MCF 10A (cell line): Measurements from ENCODE around the gene DPH3. TPM values are rescaled to one million over a fixed set of nuclear protein-coding genes. Genes with fewer than 3 reads are reported as not detected.

Experiments used
- BruUV-seq: library from RNA; stranded (reverse); fragments of 400-500 nt; replicated peaks from 2 replicates; lab custom pipeline; 2021; lab: Mats Ljungman, UMichigan
- CTCF ChIA-PET: fragments of 300-600 bp; sonication (Branson Sonifier 250); formaldehyde crosslinking; extraction: SDS; loops from one replicate; lab custom pipeline; 2021; ENCODE audit warnings: antibody characterized with exemption, inconsistent platforms; lab: Yijun Ruan, JAX
- POLR2A ChIA-PET: fragments of 300-600, 350-650 bp; sonication (Branson Sonifier 250); formaldehyde crosslinking; extraction: SDS; loops from one replicate; lab custom pipeline; 2020; ENCODE audit warnings: antibody characterized with exemption, inconsistent platforms; lab: Yijun Ruan, JAX
- DNase-seq: peaks from one replicate; pipeline ENCODE4 v3.0.0-alpha.2; 2018; ENCODE audit not compliant: unreplicated experiment
- H3K27ac Mint-ChIP-seq: one replicate; pipeline ENCODE4 v1.8.0; 2022; ENCODE audit warnings: mild to moderate bottlenecking, low read depth, mixed read lengths; ENCODE audit not compliant: unreplicated experiment
- H3K27me3 Mint-ChIP-seq: one replicate; pipeline ENCODE4 v1.8.0; 2022; ENCODE audit warnings: mixed read lengths; ENCODE audit not compliant: insufficient read depth, unreplicated experiment
- H3K36me3 Mint-ChIP-seq: one replicate; pipeline ENCODE4 v1.8.0; 2022; ENCODE audit warnings: mild to moderate bottlenecking, moderate library complexity, mixed read lengths; ENCODE audit not compliant: insufficient read depth, unreplicated experiment
- H3K4me1 Mint-ChIP-seq: one replicate; pipeline ENCODE4 v1.8.0; 2022; ENCODE audit warnings: mixed read lengths; ENCODE audit not compliant: insufficient read depth, unreplicated experiment
- H3K4me3 Mint-ChIP-seq: one replicate; pipeline ENCODE4 v1.8.0; 2022; ENCODE audit warnings: mild to moderate bottlenecking, moderate library complexity, mixed read lengths; ENCODE audit not compliant: unreplicated experiment
- H3K9me3 Mint-ChIP-seq: one replicate; pipeline ENCODE4 v1.8.0; 2022; ENCODE audit warnings: mixed read lengths; ENCODE audit not compliant: unreplicated experiment
- intact Hi-C: fragments of 100-400 bp; cut with micrococcal nuclease; formaldehyde crosslinking; loops from 2 replicates; pipeline ENCODE4 v1.14.1; 2022
- total RNA-seq: library from RNA; stranded (reverse); gene quantifications from 2 replicates; pipeline ENCODE4 v1.2.3, GENCODE V29; 2022
- TF ChIP-seq, protein P1 (sequence below): fragments of 200-600 bp; IDR thresholded peaks from one replicate; pipeline ENCODE4 v1.8.0; 2022; ENCODE audit warnings: antibody characterized with exemption, mild to moderate bottlenecking; ENCODE audit not compliant: unreplicated experiment

Gene DPH3
- total RNA-seq, 1 experiment from 2014 or later, result 30.5 TPM

DNA sequence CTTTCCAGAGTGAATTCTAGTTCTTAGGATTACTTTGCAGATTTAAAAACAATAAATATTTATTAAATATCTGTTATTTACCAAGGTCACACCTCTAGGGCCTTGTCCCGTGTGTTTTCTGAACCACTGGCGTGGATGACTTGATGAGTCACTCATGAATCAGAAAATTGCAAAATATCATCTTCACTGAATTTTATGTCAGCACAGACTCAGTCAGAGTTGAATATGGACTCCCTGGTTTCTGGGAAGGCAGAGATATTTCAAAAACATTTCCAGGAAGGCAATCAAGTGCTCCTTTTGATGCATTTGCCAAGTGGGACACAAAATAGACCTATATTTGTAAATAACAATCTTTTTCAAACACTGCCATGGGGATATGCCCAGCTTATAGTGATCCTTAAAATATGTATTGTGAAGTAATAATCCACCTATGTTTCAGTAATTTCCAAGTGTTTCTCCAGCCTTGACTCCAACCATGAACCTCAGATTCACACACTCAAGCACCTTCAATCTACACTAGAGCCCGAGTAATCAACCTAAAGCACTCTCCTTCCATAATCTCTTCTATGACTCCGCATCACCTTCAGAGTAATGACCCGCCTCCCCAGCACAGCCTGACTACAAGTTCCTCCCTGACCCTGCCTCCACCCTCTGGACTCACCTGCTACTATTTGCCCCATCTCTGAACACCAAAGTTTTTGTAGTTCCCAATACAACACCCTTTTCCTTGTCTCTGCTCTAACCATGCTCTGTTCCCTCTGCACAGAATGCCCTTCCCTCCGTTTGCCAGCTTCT is 24.3 kb downstream of the DPH3 start:
- POLR2A ChIA-PET, result interaction anchor here (0.6 to 1.7 kb wide), 10 partner anchors 12 to 971 kb away, joined by 3 to 9 read pairs (median 4); partner anchors contain the start of genes DPH3 and OXNAD1
- Mint-ChIP-seq H3K36me3 (peaks cover 6% of the 10 kb centered on the region), H3K4me1 (peaks cover 33% of the 10 kb centered on the region), H3K4me3 (no peak overlapping the region), H3K9me3 (no peaks in the 10 kb centered on the region), H3K27ac (peak overlapping the region; percentile 79), H3K27me3 (no peaks in the 10 kb centered on the region)
- intact Hi-C loops, result no loop called here
- DNase-seq, result peak; percentile 82
- TF ChIP-seq, protein P1, sequence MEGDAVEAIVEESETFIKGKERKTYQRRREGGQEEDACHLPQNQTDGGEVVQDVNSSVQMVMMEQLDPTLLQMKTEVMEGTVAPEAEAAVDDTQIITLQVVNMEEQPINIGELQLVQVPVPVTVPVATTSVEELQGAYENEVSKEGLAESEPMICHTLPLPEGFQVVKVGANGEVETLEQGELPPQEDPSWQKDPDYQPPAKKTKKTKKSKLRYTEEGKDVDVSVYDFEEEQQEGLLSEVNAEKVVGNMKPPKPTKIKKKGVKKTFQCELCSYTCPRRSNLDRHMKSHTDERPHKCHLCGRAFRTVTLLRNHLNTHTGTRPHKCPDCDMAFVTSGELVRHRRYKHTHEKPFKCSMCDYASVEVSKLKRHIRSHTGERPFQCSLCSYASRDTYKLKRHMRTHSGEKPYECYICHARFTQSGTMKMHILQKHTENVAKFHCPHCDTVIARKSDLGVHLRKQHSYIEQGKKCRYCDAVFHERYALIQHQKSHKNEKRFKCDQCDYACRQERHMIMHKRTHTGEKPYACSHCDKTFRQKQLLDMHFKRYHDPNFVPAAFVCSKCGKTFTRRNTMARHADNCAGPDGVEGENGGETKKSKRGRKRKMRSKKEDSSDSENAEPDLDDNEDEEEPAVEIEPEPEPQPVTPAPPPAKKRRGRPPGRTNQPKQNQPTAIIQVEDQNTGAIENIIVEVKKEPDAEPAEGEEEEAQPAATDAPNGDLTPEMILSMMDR, result no peak
- CTCF ChIA-PET, result interaction anchor here (0.5 to 5.0 kb wide), 4 partner anchors 60 to 1669 kb away, joined by 3 to 64 read pairs (median 5); no protein-coding TSS in a partner anchor
- BruUV-seq, result no TSS peak

DNA sequence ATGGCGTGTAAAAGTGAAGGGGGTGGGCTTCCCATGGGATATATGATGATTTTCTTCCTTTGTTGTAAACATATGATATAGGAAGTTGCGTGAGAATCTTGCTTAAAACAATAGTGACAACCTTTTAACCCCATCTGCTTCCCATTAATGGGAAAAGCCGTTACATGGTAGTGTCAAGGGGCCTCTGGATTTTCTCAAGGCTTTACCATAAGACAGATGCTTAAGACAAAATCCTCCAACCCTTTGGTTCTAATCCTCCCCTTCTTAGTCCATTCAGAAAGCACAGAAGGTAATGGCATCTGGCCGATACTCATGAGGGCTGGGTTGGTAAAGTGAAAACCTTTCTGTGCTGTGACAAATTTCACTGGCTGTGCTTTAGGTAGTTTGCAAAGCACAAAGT is 25.0 kb downstream of the DPH3 start:
- no peak overlapping the region for H3K4me3 Mint-ChIP-seq
- BruUV-seq, result no TSS peak
- no peak for DNase-seq
- H3K36me3 Mint-ChIP-seq, result peaks cover 6% of the 10 kb centered on the region
- peaks cover 33% of the 10 kb centered on the region for H3K4me1 Mint-ChIP-seq
- POLR2A ChIA-PET, result interaction anchor here (0.8 to 1.7 kb wide), 7 partner anchors 50 to 191 kb away, joined by 3 to 9 read pairs (median 3); no protein-coding TSS in a partner anchor
- no peaks in the 10 kb centered on the region for H3K9me3 Mint-ChIP-seq
- no peaks in the 10 kb centered on the region for H3K27me3 Mint-ChIP-seq
- peak overlapping the region; percentile 79 for H3K27ac Mint-ChIP-seq
- CTCF ChIA-PET, result interaction anchor here (0.9 to 5.0 kb wide), 2 partner anchors 190 to 191 kb away, joined by 3 to 64 read pairs; no protein-coding TSS in a partner anchor
- TF ChIP-seq, protein P1, result no peak
- intact Hi-C loops, result no loop called here

DNA sequence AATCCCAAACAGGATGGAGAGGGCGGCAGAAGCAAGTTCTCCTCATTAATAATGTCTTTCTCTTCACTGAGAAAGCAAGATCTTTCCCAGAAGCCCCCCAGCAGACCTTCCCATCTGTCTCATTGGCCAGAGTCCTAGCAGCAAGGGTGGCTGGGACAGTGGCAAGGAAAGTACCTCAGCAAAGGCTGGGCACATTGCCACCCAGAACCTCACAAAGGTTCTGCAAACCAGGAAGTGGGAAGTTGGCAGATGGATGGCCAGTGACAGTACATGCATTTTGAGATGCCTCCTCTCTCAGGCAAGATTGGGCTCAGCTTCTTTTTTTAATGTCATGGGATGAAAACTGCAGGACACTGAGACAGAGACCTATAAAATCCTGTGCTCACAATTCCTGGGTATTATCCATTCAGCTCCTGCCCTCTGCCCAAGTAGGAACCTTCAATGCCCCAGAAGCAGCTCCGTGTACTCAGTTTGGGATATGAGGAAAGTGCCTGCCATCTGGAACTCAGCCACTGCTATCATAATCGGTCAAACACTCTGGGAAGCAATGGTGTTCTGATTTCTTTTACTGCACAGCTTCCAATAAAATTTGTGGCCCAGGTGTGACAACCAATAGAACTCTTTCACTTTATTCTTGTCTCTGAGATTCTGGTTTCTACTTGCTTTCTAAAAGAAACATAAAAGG is 25.5 kb downstream of the DPH3 start:
- TF ChIP-seq, protein P1, result no peak
- DNase-seq, result peak; percentile 7
- no TSS peak for BruUV-seq
- ChIA-PET CTCF (interaction anchor here (0.9 kb wide), 1 partner anchor 190 kb away, joined by 3 read pairs; no protein-coding TSS in a partner anchor), POLR2A (interaction anchor here (0.8 to 1.1 kb wide), 5 partner anchors 50 to 179 kb away, joined by 3 to 5 read pairs (median 3); no protein-coding TSS in a partner anchor)
- Mint-ChIP-seq H3K27ac (peak overlapping the region; percentile 79), H3K4me3 (no peak overlapping the region), H3K4me1 (peaks cover 33% of the 10 kb centered on the region), H3K27me3 (no peaks in the 10 kb centered on the region), H3K36me3 (peaks cover 6% of the 10 kb centered on the region), H3K9me3 (no peaks in the 10 kb centered on the region)
- intact Hi-C loops, result no loop called here
